HCT116 (cell line): ENCODE measurements around the gene ABCB7. TPM values are rescaled to one million over a fixed set of nuclear protein-coding genes. Genes with fewer than 3 reads are reported as not detected.
"Not testable (repeated sequence)": the region's sequence is repeated elsewhere in the genome, so short reads cannot be mapped to it uniquely, and the experiment has no call there.

Experiments used
- ATAC-seq: fragments of 200-7000 bp; cut with Tn5 transposase; 2 replicates; pipeline ENCODE4 v1.9.1; 2020; ENCODE audit warnings: mild to moderate bottlenecking, moderate library complexity
- BruUV-seq: library from RNA; stranded (reverse); fragments of 400-500 nt; replicated peaks from 2 replicates; lab custom pipeline; 2021; lab: Mats Ljungman, UMichigan
- CTCF ChIA-PET: fragments of 300-600 bp; sonication (Branson Sonifier 250); formaldehyde crosslinking; loops from one replicate; lab custom pipeline; 2021; ENCODE audit warnings: antibody characterized with exemption; lab: Charles Lee
- POLR2A ChIA-PET: fragments of 300-600, 350-600 bp; sonication (Branson Sonifier 250); formaldehyde crosslinking; loops from one replicate; lab custom pipeline; 2021; ENCODE audit warnings: antibody characterized with exemption; lab: Charles Lee
- RAD21 ChIA-PET, 2 experiments: fragments of 300-600 bp; sonication (Branson Sonifier 250); formaldehyde crosslinking; loops; one replicate each; lab custom pipeline; 2023; ENCODE audit warnings: low total read pairs in 2 of 2; ENCODE audit not compliant: uncharacterized antibody in 2 of 2, unreplicated experiment in 2 of 2, low non-redundant PET in 1 of 2; lab: Charles Lee
- DNase-seq: peaks from one replicate; pipeline ENCODE4 v3.0.0-alpha.2; 2010; ENCODE audit warnings: low read depth, low spot score
- H2AFZ ChIP-seq: fragments of 200-600 bp; shearing (Covaris generic), sonication (generic); 2 replicates; pipeline ENCODE4 v1.6.1; 2017; ENCODE audit warnings: low read depth, mixed run types, mixed read lengths, antibody characterized with exemption, low read length; ENCODE audit not compliant: poor library complexity, severe bottlenecking
- H3K27ac ChIP-seq: 2 replicates; pipeline ENCODE4 v1.5.1; 2012; ENCODE audit warnings: low read depth, low read length
- H3K27me3 ChIP-seq: fragments of 200-600 bp; sonication (generic); 2 replicates; pipeline ENCODE4 v1.6.1; 2016; ENCODE audit warnings: mixed run types, low read length, mixed read lengths; ENCODE audit not compliant: insufficient read depth
- H3K36me3 ChIP-seq, 2 experiments: fragments of 200-500 bp in 1 of 2; fragments of 200-600 bp in 1 of 2; sonication (Bioruptor generic) in 1 of 2; sonication (generic) in 1 of 2; 2 replicates each; pipeline versions ENCODE4 v1.5.1 to v1.6.1; 2014 to 2016; ENCODE audit warnings: low read length in 2 of 2, inconsistent platforms in 1 of 2, mixed read lengths in 1 of 2, mixed run types in 1 of 2; ENCODE audit not compliant: insufficient read depth in 2 of 2, control insufficient read depth in 1 of 2
- H3K4me1 ChIP-seq, 2 experiments: fragments of 200-600 bp in 1 of 2; sonication (generic) in 1 of 2; 2 replicates each; pipeline versions ENCODE4 v1.5.1 to v1.6.1; 2012 to 2017; ENCODE audit warnings: low read length in 2 of 2, inconsistent platforms in 1 of 2, mild to moderate bottlenecking in 1 of 2, mixed read lengths in 1 of 2, mixed run types in 1 of 2, moderate library complexity in 1 of 2; ENCODE audit not compliant: insufficient read depth in 2 of 2, control insufficient read depth in 1 of 2
- H3K4me2 ChIP-seq: fragments of 200-600 bp; sonication (generic); 2 replicates; pipeline ENCODE4 v1.6.1; 2017; ENCODE audit warnings: mixed run types, low read length, mixed read lengths
- H3K4me3 ChIP-seq, 2 experiments: fragments of 200-600 bp in 1 of 2; sonication (generic) in 1 of 2; replicated peaks in 1 of 2; 2 replicates each; pipeline ENCODE4 v1.5.1; 2011 to 2016; ENCODE audit warnings: low read length in 2 of 2, control low read depth in 1 of 2, low read depth in 1 of 2, mild to moderate bottlenecking in 1 of 2, mixed read lengths in 1 of 2, mixed run types in 1 of 2
- H3K79me2 ChIP-seq: fragments of 200-600 bp; sonication (generic); 2 replicates; pipeline ENCODE4 v1.6.1; 2017; ENCODE audit warnings: mild to moderate bottlenecking, mixed run types, low read length, moderate library complexity, mixed read lengths; ENCODE audit not compliant: insufficient read depth
- H3K9ac ChIP-seq: fragments of 200-600 bp; sonication (generic); 2 replicates; pipeline ENCODE4 v1.6.1; 2016; ENCODE audit warnings: low read length, mixed read lengths
- H3K9me2 ChIP-seq: fragments of 200-600 bp; sonication (generic), shearing (Covaris generic); 2 replicates; pipeline ENCODE4 v1.6.1; 2017; ENCODE audit warnings: mixed run types, mild to moderate bottlenecking, moderate library complexity; ENCODE audit not compliant: insufficient read depth
- H3K9me3 ChIP-seq, 2 experiments: fragments of 200-500 bp in 1 of 2; fragments of 200-600 bp in 1 of 2; sonication (Bioruptor generic) in 1 of 2; sonication (generic) in 1 of 2; 2 replicates each; pipeline ENCODE4 v1.6.1; 2014 to 2017; ENCODE audit warnings: low read length in 2 of 2, mixed read lengths in 2 of 2, inconsistent platforms in 1 of 2, low read depth in 1 of 2, mild to moderate bottlenecking in 1 of 2, mixed run types in 1 of 2, moderate library complexity in 1 of 2; ENCODE audit not compliant: control insufficient read depth in 1 of 2, insufficient read depth in 1 of 2
- H4K20me1 ChIP-seq: fragments of 200-600 bp; sonication (generic), shearing (Covaris generic); 2 replicates; pipeline ENCODE4 v1.6.1; 2017; ENCODE audit warnings: mixed run types, mild to moderate bottlenecking, moderate library complexity; ENCODE audit not compliant: insufficient read depth
- RAD21 ChIP-seq: IDR thresholded peaks from 2 replicates; pipeline ENCODE4 v1.6.1; 2012; ENCODE audit warnings: low read depth, mild to moderate bottlenecking
- YY1 ChIP-seq: IDR thresholded peaks from 2 replicates; pipeline ENCODE4 v1.6.1; 2011; ENCODE audit warnings: low read length, low read depth, moderate library complexity, mild to moderate bottlenecking; ENCODE audit not compliant: insufficient replicate concordance; ENCODE audit errors: extremely low read depth
- intact Hi-C: fragments of 100-400 bp; cut with micrococcal nuclease; formaldehyde crosslinking; loops from 2 replicates; pipeline ENCODE4 v1.10.0; 2022
- total RNA-seq: library from RNA; stranded (reverse); gene quantifications from one replicate; pipeline ENCODE4 v1.2.1, GENCODE V29; 2021; ENCODE audit not compliant: unreplicated experiment
- TF ChIP-seq, protein P1 (sequence below), 3 experiments: fragments of 200-600 bp in 1 of 3; sonication (generic) in 1 of 3; IDR thresholded peaks in 2 of 3; conservative IDR thresholded peaks in 1 of 3; 2 replicates each; pipeline ENCODE4 v1.5.1; 2012 to 2017; ENCODE audit warnings: low read depth in 2 of 3, low read length in 2 of 3, antibody characterized with exemption in 1 of 3, borderline replicate concordance in 1 of 3, control low read depth in 1 of 3, mild to moderate bottlenecking in 1 of 3, mixed read lengths in 1 of 3, mixed run types in 1 of 3, moderate library complexity in 1 of 3; ENCODE audit not compliant: insufficient read depth in 1 of 3

ABCB7 gene
- total RNA-seq, 1 experiment from 2014 or later, result 24.6 TPM

DNA sequence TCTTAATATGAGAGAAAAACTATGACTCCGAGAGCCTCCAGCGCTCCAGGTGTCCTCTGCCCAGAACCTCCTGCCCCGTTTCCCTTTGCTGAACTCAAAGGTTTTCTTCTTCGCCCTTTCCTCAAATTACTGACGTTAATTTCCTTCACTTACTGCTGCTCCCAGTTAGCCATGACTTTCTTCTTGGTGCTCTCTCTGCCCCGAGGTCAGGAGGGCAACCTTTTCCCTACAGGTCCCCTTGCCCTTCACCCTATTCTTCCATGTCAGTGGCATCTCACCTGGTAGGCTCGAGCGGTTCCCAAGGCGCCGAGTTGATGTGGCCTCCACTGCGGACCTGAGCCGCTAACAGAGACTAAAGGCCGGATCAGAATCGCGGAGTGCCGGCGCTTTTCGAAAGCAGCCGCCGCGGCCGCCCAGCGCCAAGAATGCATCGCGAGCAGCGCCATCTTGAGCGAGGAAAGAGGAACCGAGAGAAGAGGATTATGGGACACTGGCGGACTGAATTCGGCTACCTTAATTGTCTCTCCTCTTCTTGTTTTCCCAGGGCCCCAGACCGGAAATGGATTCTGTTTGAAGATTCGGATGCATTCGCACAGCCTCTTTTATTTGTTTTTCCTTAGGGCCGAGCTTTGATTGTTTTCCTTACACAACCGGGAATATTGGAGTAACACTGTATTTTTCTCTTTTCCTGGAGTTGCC, at the start of gene ABCB7 (continued):
- TF ChIP-seq, protein P1, sequence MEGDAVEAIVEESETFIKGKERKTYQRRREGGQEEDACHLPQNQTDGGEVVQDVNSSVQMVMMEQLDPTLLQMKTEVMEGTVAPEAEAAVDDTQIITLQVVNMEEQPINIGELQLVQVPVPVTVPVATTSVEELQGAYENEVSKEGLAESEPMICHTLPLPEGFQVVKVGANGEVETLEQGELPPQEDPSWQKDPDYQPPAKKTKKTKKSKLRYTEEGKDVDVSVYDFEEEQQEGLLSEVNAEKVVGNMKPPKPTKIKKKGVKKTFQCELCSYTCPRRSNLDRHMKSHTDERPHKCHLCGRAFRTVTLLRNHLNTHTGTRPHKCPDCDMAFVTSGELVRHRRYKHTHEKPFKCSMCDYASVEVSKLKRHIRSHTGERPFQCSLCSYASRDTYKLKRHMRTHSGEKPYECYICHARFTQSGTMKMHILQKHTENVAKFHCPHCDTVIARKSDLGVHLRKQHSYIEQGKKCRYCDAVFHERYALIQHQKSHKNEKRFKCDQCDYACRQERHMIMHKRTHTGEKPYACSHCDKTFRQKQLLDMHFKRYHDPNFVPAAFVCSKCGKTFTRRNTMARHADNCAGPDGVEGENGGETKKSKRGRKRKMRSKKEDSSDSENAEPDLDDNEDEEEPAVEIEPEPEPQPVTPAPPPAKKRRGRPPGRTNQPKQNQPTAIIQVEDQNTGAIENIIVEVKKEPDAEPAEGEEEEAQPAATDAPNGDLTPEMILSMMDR (IDR thresholded peaks at IDR 0.05 in 2 of 3, conservative IDR thresholded peaks at IDR 0.05 in 1 of 3; ENCODE audit: borderline replicate concordance in 1 of 3, insufficient read depth in 1 of 3, low read depth in 2 of 3, low read length in 2 of 3), result no peak
- TF ChIP-seq RAD21, result 0 out of 2 replicates have a peak, but pooled peaks have one; percentile 16

DNA sequence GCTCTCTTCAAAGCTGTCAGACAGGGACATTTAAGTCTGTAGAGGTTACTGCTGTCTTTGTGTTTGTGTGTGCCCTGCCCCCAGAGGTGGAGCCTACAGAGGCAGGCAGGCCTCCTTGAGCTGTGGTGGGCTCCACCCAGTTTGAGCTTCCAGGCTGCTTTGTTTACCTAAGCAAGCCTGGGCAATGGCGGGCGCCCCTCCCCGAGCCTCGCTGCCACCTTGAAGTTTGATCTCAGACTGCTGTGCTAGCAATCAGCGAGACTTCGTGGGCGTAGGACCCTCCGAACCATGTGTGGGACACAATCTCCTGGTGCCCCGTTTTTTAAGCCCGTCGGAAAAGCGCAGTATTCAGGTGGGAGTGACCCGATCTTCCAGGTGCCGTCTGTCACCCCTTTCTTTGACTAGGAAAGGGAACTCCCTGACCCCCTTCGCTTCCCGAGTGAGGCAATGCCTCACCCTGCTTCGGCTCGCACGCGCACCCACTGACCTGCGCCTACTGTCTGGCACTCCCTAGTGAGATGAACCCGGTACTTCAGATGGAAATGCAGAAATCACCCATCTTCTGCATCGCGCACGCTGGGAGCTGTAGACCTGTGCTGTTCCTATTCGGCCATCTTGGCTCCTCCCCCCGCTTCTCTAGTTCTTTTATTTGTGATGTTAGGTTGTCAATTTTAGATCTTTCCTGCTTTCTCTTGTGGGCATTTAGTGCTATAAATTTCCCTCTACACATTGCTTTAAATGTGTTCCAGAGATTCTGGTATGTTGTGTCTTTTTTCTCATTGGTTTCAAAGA, 32.5 kb upstream of the ABCB7 start:
- intact Hi-C loops, H3K79me2 ChIP-seq, CTCF ChIA-PET, H3K27me3 ChIP-seq, ATAC-seq, H4K20me1 ChIP-seq, H3K4me1 ChIP-seq, H2AFZ ChIP-seq, DNase-seq, RAD21 ChIA-PET, H3K9me3 ChIP-seq, BruUV-seq, H3K36me3 ChIP-seq, H3K9me2 ChIP-seq: not testable (repeated sequence)
- TF ChIP-seq YY1, result peak; percentile 74
- H3K27ac ChIP-seq, result peak overlapping the region; percentile 48
- H3K4me3 ChIP-seq, result peak overlapping the region; percentile 48 to 57
- POLR2A ChIA-PET, result interaction anchor here (1.3 kb wide), 1 partner anchor 10 kb away, joined by 3 read pairs; no protein-coding TSS in a partner anchor
- H3K9ac ChIP-seq, result peak overlapping the region; percentile 32; the same call in 1 of the 2 replicates
- peak overlapping the region; percentile 56 for H3K4me2 ChIP-seq
